ENCODE data around the gene PPARGC1A.

PPARGC1A gene

DNA sequence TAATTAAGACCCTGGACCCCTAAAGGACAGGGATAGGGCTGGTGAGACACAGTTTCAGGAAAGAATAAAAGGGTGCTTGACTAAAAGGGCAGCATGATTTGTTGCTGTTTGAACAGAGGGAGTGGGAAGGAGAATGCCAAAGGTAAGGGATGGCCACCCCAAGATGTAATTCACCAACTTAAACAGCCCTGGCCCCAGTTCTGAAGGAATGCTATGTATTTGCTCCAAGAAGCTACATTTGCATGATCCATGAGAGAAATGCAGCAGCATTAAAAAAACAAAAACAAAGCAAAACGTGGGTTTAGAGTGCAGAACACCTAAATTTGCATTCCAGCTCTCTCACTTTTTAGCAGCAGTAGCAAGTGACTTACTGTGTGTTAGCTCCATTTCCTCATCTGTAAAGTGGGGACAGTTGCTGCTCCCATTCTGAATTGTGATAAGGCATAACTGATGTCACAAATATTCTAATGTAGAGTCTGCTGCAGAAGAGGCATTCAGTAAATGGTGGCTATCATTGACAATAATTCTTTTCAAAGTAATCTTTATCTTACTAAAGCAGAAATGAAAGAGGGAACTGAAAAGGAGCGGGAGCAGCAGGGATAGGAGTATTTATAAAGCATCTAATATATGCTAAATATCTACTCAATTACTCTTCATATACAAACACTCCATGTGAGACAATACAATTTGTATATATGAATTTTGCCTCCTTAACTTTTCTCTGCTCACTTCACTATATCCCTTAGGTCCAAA is 115.8 kb downstream of the PPARGC1A start:
- TF ChIP-seq, protein P1, sequence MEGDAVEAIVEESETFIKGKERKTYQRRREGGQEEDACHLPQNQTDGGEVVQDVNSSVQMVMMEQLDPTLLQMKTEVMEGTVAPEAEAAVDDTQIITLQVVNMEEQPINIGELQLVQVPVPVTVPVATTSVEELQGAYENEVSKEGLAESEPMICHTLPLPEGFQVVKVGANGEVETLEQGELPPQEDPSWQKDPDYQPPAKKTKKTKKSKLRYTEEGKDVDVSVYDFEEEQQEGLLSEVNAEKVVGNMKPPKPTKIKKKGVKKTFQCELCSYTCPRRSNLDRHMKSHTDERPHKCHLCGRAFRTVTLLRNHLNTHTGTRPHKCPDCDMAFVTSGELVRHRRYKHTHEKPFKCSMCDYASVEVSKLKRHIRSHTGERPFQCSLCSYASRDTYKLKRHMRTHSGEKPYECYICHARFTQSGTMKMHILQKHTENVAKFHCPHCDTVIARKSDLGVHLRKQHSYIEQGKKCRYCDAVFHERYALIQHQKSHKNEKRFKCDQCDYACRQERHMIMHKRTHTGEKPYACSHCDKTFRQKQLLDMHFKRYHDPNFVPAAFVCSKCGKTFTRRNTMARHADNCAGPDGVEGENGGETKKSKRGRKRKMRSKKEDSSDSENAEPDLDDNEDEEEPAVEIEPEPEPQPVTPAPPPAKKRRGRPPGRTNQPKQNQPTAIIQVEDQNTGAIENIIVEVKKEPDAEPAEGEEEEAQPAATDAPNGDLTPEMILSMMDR (IDR thresholded peaks at IDR 0.05; ENCODE audit: low read depth, low read length), result no peak
- no peak overlapping the region for H3K4me3 ChIP-seq (ENCODE audit: low read depth, low read length)

DNA sequence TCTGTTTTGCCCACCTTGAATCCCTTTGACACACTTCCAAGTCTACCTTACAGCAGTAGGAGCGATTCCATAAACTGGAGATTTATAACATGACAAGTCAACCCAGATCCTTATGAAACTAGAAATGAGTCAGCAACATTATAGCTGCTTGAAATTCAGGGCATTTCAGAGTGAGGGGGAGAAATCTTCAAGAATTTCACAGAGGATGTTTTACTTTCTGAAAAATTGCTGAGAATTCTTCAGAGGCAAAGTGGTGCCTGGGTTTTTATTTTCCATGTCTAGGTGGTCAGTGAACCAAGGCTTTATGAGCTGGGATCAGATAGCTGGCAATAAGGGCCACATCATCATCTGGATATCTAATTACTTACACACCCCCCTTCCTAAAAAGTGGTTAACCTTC is 119.8 kb downstream of the PPARGC1A start:
- TF ChIP-seq, protein P1 (IDR thresholded peaks at IDR 0.05; ENCODE audit: low read depth, low read length), result no peak
- no peak overlapping the region for H3K4me3 ChIP-seq (ENCODE audit: low read depth, low read length)

DNA sequence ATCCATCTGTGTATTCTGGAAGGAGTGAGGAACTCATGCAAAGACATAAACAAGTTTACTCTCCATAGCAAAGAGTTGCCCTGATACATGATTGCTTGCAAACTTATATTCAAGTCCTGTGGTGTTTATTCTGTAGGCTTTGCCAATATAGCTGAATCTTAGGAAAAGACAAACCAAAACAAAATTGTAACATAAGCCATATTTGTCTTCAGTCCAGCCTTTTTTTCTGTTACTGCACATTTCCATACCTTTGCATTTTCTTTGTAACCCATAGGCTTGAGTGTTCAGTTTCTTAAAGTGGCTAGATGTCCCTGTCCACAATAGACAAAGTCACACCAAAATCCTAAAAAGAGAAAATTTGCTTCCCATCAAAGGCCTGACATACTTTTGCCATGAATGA is 120.4 kb downstream of the PPARGC1A start:
- H3K4me3 ChIP-seq (ENCODE audit: low read depth, low read length), result no peak overlapping the region
- TF ChIP-seq, protein P1 (IDR thresholded peaks at IDR 0.05; ENCODE audit: low read depth, low read length), result no peak

DNA sequence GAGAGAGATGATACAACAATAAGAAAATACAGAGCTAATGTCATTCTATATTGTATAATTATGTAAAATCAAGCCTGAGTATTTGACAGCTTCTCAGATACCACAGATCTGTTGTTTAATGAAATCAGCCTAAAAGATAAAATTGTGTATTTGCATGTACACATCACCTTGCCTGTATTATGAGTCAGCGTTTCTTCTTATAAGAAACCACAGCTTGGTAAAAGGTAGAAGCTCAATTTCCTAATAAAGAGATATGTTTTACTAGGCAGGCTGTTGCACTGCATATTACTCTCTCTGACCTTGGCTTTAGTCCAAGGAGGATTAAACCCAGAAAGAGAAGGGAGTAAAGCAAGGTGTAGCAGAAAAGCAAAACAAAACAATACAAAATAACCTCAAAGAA is 121.3 kb downstream of the PPARGC1A start:
- TF ChIP-seq, protein P1 (IDR thresholded peaks at IDR 0.05; ENCODE audit: low read depth, low read length), result no peak
- no peak overlapping the region for H3K4me3 ChIP-seq (ENCODE audit: low read depth, low read length)

DNA sequence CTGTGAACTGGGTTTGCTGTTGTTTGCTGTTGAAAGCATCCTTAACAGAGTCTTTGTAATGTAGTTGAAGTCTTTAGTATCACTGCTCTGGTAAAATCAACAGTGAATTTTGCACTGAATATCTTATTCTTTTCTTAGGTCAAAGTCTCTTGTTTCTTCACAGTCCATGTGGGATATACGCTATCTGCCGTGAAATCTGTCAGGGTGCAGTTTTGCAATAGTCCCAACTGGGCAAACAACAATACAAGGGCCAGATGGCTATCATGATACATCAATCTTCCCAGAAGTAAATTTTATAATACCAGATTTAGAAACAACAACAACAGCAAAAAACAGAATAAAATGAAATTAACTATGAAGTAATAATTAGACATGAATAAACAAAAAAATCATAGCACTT is 123.5 kb downstream of the PPARGC1A start:
- no peak overlapping the region for H3K4me3 ChIP-seq (ENCODE audit: low read depth, low read length)
- TF ChIP-seq, protein P1 (IDR thresholded peaks at IDR 0.05; ENCODE audit: low read depth, low read length), result no peak

DNA sequence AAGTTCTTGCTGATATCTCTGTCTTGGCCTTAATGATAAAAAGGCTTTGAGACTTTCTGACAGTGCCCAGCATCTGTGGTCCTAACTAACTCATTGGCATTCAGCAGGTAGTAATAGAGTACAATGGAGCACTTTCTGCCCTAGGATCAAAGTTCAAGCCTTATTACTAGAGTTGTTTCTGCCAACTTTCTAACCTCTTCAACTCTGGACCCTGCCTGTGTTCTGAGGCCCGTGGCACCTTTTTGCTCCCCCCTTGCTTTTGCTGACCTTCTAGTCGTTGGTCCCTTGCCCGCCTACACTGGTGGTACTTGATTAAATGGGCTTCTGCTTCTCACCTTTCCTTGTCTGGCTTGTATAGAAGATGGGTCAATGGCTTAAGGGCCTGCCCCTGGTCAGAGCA is 126.3 kb downstream of the PPARGC1A start:
- TF ChIP-seq, protein P1 (IDR thresholded peaks at IDR 0.05; ENCODE audit: low read depth, low read length), result no peak
- H3K4me3 ChIP-seq (ENCODE audit: low read depth, low read length), result no peak overlapping the region

DNA sequence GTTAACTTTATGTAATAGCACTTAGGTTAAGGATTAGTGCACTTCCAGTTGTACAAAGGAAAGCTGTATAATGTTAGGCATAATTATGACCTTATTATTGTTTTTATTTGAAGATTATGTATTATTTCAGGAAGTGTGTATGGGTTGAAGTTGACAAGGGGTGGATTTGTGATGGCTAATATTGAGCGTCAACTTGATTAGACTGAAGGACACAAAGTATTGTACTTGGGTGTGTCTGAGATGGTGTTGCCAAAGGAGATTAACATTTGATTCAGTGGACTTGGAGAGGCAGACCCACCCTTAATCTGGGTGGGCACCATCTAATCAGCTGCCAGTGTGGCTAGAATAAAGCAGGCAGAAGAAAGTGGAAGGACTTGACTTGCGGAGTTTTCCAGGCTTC is 127.3 kb downstream of the PPARGC1A start:
- TF ChIP-seq, protein P1 (IDR thresholded peaks at IDR 0.05; ENCODE audit: low read depth, low read length), result no peak

More for the DNA sequence above, 127.3 kb downstream of the PPARGC1A start:
- no peak overlapping the region for H3K4me3 ChIP-seq (ENCODE audit: low read depth, low read length)

All from WI38 (cell line).